DMS53 treated with DMSO at 0.1 percent for 48 hours (cell line): ENCODE results near the gene FUBP3.
A peak's percentile ranks its signal among the peaks of the same experiment; 100 is the strongest.
"Not testable (repeated sequence)": the region's sequence is repeated elsewhere in the genome, so short reads cannot be mapped to it uniquely, and the experiment has no call there.

ENCODE experiments used
- DNase-seq: peaks from one replicate; lab custom pipeline; 2025; ENCODE audit not compliant: unreplicated experiment; lab: John Stamatoyannopoulos, UW

FUBP3 gene

DNA sequence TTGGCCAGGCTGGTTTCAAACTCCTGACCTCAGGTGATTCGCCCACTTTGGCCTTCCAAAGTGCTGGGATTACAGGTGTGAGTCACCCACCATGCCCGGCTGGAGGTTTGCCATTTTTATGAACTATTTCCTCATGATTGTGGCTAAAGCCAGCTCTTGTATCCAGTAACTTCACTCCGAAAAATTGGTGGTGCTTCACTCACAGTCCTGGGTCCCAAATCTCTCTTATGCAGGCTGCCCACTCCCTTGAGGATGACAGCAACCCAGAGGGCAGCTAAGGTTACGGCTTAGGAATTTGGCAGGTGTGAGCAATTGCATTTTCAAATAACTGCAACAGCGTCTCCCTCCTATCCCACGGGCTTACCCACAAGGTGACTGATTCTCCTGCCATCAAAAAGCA is 23.4 kb upstream of the FUBP3 start:
- no peak for DNase-seq

DNA sequence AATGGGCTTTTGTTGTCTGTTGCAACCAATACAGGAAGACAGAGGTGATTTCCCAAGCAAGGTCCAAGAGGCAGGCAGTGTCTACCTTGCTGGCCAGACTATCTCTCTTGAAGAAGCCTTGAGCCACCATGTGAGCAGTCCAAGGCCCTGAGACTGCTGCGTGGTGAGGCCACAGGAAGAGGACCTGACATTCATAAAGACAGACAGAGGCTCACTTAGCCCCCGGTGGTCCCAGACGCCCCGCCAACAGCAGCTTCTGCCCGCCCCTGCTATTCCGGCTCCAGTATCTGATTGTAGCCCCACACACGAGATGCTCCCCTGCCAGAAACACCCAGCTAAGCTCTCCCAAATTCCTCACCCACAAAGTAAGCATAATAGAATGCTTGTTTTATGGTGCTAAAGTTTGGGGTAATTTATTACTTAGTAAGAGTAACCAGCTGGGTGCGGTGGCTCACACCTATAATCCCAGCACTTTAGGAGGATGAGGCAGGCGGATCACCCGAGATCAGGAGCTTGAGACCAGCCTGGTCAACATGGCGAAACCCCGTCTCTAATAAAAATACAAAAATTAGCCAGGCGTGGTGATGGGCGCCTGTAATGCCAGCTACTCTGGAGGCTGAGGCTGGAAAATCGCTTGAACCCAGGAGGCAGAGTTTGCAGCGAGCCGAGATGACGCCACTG is 22.8 kb upstream of the FUBP3 start:
- no peak for DNase-seq

DNA sequence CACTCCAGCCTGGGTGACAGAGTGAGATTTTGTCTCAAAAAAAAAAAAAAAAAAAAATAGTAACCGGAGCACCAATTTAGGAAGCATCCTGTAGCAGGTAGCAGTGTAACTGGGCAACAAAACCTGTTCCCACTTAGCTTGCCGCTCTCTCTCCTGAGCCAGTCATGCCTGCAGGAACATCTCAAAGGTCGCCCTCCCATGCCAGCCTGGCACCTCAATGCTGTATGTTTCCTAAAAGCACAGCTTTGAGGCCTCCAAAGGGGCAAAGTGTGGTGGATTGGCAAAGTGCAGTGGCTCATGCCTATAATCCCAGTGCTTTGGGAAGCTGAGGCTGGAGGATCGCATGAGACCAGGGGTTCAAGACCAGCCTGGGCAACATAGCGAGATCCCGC is 22.3 kb upstream of the FUBP3 start:
- DNase-seq, result no peak

DNA sequence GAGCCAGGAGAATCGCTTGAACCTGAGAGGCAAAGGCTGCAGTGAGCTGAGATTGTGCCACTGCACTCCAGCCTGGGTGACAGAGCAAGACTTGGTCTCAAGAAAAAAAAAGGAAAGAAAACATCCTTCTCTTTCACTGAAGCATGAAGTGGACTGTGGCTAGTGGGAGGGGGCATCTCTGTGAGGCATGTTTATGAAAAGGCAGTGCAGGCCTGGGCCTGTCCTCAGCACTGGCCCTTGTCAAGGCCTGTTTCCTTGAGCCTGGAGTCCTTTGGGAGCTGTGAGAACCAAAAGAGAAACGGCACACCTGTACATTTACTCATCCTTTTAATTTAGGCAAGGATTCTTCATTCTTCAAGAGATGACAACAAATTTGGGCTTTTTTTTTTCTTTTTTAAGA is 18.3 kb upstream of the FUBP3 start:
- no peak for DNase-seq

DNA sequence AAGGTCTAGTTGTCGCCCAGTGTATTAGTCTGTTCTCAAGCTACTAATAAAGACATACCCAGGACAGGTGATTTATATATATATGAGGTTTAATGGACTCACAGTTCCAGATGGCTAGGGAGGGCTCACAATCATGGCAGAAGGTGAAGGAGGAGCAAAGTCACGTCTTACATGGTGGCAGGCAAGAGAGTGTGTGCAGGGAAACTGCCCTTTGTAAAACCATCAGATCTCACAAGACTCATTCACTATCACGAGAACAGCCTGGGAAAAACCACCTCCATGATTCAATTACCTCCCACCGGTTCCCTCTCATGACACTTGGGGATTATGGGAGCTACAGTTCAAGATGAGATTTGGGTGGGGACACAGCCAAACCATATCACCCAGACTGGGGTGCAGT is 16.9 kb upstream of the FUBP3 start:
- DNase-seq, result not testable (repeated sequence)

GRCh38 chr9:130563797-130564196 is 15.6 kb upstream of the FUBP3 start:
- DNase-seq, result no peak

GRCh38 chr9:130565792-130566191 is 13.6 kb upstream of the FUBP3 start:
- DNase-seq, result no peak

- DNase-seq, result peak; percentile 38
These were observed 9.2 kb upstream of the FUBP3 start for GRCh38 chr9:130570208-130570607.

DNA sequence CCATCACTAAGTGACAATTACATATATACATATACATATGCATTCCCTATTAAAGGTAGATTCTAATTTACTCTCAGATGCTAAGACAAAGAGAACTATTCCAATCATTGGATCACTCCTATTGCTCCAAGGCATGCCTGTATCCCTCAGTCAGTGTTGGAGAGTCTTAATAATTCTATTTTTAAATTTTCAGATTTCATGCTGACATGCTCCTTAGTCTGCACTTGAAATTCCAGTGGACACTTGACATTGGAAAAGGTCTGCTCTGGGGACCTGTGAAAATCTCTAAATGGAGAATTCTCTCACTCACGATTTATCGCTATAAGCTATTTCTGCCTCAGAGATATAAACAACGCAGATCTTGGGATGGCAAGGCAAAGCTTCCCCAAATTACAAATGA is 3.9 kb upstream of the FUBP3 start:
- DNase-seq, result no peak

- no peak for DNase-seq
These were observed 3.2 kb upstream of the FUBP3 start for GRCh38 chr9:130576176-130576575.

DNA sequence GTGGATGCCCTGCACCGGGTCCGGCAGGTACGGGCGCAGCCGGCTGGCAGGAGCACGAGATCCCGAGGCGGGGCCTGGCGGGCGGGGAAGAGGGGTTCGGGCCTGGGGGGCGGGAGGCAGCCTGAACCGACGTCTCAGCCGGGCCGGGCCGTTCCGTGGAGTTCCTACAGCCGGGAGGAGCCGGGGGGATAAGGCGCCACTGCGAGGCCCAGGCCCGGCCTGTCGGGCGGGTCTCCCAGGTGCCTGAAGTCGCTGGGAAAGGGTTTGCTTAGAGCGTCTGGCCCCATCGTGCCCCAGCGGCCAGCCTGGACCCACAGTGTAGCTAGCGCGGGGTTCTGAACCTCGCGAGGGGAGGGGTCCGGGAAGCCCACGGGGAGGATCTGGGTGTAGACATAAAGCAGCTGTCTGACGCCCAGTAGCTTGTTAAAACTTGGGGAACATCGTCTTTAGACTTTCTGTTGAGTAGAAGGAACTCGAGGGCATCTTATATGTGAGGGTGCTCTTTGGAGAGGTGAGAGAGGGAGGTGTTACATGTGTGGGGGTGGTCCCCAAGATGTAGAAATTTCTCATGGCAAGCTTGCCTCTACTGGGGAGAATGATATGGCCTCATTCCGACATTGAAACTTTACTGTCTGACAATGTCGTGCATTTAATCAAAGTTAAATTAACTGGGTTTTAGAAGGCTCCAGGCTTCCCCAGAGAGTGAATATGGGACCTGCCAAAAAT is 524 bp downstream of the FUBP3 start:
- DNase-seq, result no peak

- DNase-seq, result no peak
These were observed 2.4 kb downstream of the FUBP3 start for GRCh38 chr9:130581766-130582165.

- DNase-seq, result no peak
These were observed 3.9 kb downstream of the FUBP3 start for GRCh38 chr9:130583271-130583670.

DNA sequence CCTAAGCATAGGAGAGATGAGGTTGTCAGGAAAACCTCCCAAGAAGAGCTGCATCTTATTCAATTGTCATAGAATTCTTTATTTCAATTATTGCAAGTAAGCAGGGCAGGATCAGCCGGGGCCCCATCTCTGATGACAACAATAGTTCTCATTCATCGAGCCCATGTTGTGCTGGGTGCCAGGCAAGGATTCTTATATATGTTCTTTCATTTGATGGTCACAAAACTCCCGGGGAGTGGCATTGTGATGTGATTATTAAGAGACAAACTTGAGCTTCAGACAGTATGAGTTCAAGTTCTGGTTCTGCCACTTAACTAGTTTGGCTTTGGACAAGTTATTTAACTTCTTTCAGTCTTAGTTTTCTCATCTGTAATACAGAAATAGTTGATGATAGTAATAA is 8.5 kb downstream of the FUBP3 start:
- DNase-seq, result no peak

DNA sequence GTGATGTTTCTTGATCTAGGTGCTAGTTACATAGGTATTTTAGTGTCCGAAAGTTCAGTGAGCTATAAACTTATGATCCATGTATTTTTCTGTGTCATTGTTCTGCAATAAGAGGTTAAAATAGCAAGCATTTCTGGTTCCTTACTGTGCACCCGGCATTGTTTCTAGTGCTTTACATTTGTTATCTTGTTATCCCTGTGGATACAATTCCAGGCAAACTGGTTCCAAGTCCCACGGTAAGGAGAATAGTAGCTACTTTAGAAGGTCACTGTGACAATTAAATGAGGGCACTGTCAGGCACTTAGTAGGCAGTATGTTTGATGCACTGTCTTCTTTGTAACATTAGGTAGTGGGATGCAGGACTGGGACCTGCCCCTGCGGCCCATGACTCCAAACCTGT is 9.0 kb downstream of the FUBP3 start:
- DNase-seq, result no peak

DNA sequence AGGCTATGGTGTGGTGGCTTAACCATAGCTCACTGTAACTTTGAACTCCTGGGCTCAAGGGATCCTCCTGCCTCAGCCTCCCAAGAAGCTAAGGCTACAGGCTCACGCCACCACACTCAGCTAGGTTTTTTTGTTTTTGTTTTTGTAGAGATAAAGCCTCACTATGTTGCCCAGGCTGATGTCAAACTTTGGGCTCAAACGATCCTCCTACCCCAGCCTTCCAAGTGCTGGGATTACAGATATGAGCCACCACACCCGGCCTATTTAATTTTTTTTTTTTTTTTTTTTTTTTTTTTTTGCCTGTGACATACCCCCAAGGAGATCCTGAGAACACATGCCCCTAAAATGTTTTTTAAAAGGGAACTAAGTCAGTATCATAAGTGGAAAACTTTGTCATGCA is 10.4 kb downstream of the FUBP3 start:
- DNase-seq, result no peak

- DNase-seq, result no peak
These were observed 10.9 kb downstream of the FUBP3 start for GRCh38 chr9:130590305-130590704.

DNA sequence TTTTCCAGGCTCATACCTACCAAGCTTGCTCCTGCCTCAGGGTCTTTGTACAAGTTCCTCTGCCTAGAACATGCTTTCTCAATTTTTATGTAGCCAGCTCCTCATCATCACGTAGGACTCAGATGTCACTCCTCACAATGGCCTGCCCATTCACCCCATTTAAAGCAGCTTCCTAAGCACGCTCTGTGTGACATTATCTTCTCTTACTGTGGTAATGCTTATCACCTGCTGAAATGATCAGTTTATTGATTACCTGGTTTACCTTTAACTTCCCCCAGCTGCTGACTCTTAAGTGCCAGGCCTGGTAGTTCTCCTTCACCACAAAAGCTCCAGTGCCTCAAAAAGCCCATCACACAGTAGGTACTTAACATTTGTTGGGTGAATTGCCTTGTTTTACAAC is 13.6 kb downstream of the FUBP3 start:
- DNase-seq, result no peak

- DNase-seq, result no peak
These were observed 17.9 kb downstream of the FUBP3 start for GRCh38 chr9:130597228-130597627.

DNA sequence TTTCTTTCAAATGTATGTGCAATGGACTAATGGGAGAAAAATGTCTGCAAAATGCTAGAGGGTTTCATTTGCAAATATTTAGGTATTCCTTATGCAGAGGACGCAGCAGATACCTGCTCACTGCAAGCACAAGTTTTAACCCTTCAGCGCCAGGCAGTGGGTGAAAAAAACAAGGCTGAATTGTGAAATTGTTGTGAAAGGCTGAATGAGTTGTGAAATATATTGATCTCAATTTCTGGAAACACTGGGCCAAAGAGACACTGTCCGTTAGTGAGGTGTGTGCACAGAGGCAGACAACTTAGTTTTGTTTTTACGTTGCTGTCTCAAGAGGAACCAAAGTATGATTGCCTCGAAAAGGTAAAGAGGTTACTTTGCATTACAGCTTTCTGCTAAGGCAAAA is 18.8 kb downstream of the FUBP3 start:
- DNase-seq, result no peak

DNA sequence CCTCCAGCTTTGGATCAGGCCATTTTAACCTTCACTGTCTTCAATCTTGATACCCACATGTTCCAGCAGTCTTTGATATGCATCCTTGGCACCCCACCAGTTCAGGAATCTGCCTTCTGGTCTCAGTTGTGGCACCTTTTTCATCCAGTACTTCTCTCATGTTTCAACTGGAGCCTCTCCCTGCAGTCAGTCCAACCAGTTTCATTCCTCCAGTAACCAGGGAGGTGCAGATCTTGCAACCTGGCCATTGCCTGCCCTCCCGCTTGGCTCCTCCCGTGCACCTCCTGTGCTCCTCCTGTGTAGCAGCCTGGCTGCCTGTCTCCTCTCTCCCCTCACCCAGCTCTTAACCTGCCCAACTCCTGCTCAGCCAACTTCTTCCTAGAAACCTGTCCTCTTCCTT is 20.2 kb downstream of the FUBP3 start:
- no peak for DNase-seq

GRCh38 chr9:130601100-130601499 is 21.7 kb downstream of the FUBP3 start:
- no peak for DNase-seq

DNA sequence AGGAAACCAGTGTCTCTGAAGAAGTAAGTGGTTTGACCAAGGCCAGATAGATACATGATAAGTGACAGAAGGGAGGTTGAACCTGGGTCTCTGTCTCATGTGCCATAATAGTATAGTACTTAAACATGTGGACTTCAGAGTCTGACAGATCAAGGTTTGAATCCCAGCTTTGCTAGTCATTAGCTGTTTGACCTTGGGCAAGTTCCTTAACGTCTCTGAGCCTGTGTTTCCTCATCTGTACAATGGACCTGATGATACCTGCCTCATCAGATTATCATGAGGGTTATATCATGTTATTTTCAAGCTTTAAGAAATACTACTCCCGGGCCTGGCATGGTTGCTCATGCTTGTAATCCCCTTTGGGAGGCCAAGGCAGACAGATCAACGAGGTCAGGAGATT is 24.9 kb downstream of the FUBP3 start:
- no peak for DNase-seq
